HEK293 (cell line): ENCODE measurements around the gene ACTR8.

Source experiments
- CTCF ChIA-PET: fragments of 350-600 bp; formaldehyde crosslinking; extraction: SDS; loops from one replicate; lab custom pipeline; 2021; ENCODE audit warnings: antibody characterized with exemption; lab: Yijun Ruan, JAX
- POLR2A ChIA-PET: fragments of 300-600 bp; formaldehyde crosslinking; extraction: SDS; loops from one replicate; lab custom pipeline; 2020; ENCODE audit warnings: antibody characterized with exemption, inconsistent platforms; lab: Yijun Ruan, JAX
- H3K27ac ChIP-seq: fragments of 200-500 bp; sonication (Bioruptor generic); 2 replicates; pipeline ENCODE4 v1.5.1; 2014; ENCODE audit warnings: low read depth, low read length, control low read depth, inconsistent platforms; ENCODE audit errors: extremely low read depth
- H3K36me3 ChIP-seq, 2 experiments: fragments of 200-500 bp in 1 of 2; sonication (Bioruptor generic) in 1 of 2; 1 replicate in 1 of 2; 2 replicates in 1 of 2; pipeline ENCODE4 v1.5.1; 2014 to 2017; ENCODE audit warnings: inconsistent platforms in 2 of 2, low read length in 2 of 2; ENCODE audit not compliant: control insufficient read depth in 2 of 2, insufficient read depth in 1 of 2
- H3K4me1 ChIP-seq: fragments of 200-500 bp; sonication (Bioruptor generic); 2 replicates; pipeline ENCODE4 v1.5.1; 2014; ENCODE audit warnings: mild to moderate bottlenecking, low read length, inconsistent platforms; ENCODE audit not compliant: control insufficient read depth, insufficient read depth
- H3K4me3 ChIP-seq: 2 replicates; pipeline ENCODE4 v1.5.1; 2011; ENCODE audit warnings: low read depth, mild to moderate bottlenecking, control low read depth, low read length, moderate library complexity
- H3K9me3 ChIP-seq: fragments of 200-500 bp; sonication (Bioruptor generic); 2 replicates; pipeline ENCODE4 v1.5.1; 2014; ENCODE audit warnings: low read depth, low read length, inconsistent platforms; ENCODE audit not compliant: control insufficient read depth, insufficient read depth
- ATF2 ChIP-seq: fragments of 450-650 bp; formaldehyde crosslinking; IDR thresholded peaks from 2 replicates; pipeline ENCODE4 v1.5.1; 2016; ENCODE audit warnings: missing biosample characterization, missing genetic modification characterization, low read depth
- FEZF1 ChIP-seq: fragments of 450-650 bp; formaldehyde crosslinking; IDR thresholded peaks from 2 replicates; pipeline ENCODE4 v1.5.1; 2016; ENCODE audit warnings: missing biosample characterization, missing genetic modification characterization
- HOXC10 ChIP-seq: sonication (generic); formaldehyde crosslinking; IDR thresholded peaks from 2 replicates; pipeline ENCODE4 v1.8.1; 2023; ENCODE audit warnings: mild to moderate bottlenecking, missing genetic modification reagents
- KLF10 ChIP-seq: fragments of 450-650 bp; IDR thresholded peaks from 2 replicates; pipeline ENCODE4 v1.5.1; 2018; ENCODE audit warnings: missing biosample characterization, mild to moderate bottlenecking, missing genetic modification characterization
- KLF8 ChIP-seq: fragments of 450-650 bp; formaldehyde crosslinking; IDR thresholded peaks from 2 replicates; pipeline ENCODE4 v1.5.1; 2016; ENCODE audit warnings: missing biosample characterization, missing genetic modification characterization
- PRDM10 ChIP-seq: fragments of 450-650 bp; formaldehyde crosslinking; IDR thresholded peaks from 2 replicates; pipeline ENCODE4 v1.5.1; 2016; ENCODE audit warnings: missing biosample characterization, missing genetic modification characterization
- ZBTB6 ChIP-seq: fragments of 450-650 bp; formaldehyde crosslinking; IDR thresholded peaks from 2 replicates; pipeline ENCODE4 v1.5.1; 2017; ENCODE audit warnings: missing biosample characterization, missing genetic modification characterization
- ZFP41 ChIP-seq: fragments of 450-650 bp; formaldehyde crosslinking; IDR thresholded peaks from 2 replicates; pipeline ENCODE4 v1.5.1; 2016; ENCODE audit warnings: missing biosample characterization, missing genetic modification characterization, borderline replicate concordance
- ZIC2 ChIP-seq: fragments of 450-650 bp; formaldehyde crosslinking; IDR thresholded peaks from 2 replicates; pipeline ENCODE4 v1.5.1; 2016; ENCODE audit warnings: missing biosample characterization, missing genetic modification characterization
- ZNF121 ChIP-seq: fragments of 450-650 bp; formaldehyde crosslinking; IDR thresholded peaks from 2 replicates; pipeline ENCODE4 v1.5.1; 2016; ENCODE audit warnings: missing biosample characterization, missing genetic modification characterization
- ZNF133 ChIP-seq: fragments of 450-650 bp; formaldehyde crosslinking; IDR thresholded peaks from 2 replicates; pipeline ENCODE4 v1.5.1; 2016; ENCODE audit warnings: missing biosample characterization, missing genetic modification characterization
- ZNF169 ChIP-seq: fragments of 450-650 bp; formaldehyde crosslinking; IDR thresholded peaks from 2 replicates; pipeline ENCODE4 v1.5.1; 2016; ENCODE audit warnings: missing biosample characterization, missing genetic modification characterization
- ZNF175 ChIP-seq: fragments of 450-650 bp; formaldehyde crosslinking; IDR thresholded peaks from 2 replicates; pipeline ENCODE4 v1.5.1; 2016; ENCODE audit warnings: missing biosample characterization, missing genetic modification characterization
- ZNF202 ChIP-seq: fragments of 450-650 bp; formaldehyde crosslinking; IDR thresholded peaks from 2 replicates; pipeline ENCODE4 v1.5.1; 2016; ENCODE audit warnings: missing biosample characterization, missing genetic modification characterization, borderline replicate concordance
- ZNF223 ChIP-seq: fragments of 450-650 bp; formaldehyde crosslinking; IDR thresholded peaks from 2 replicates; pipeline ENCODE4 v1.5.1; 2016; ENCODE audit warnings: missing biosample characterization, missing genetic modification characterization
- ZNF398 ChIP-seq: fragments of 450-650 bp; formaldehyde crosslinking; IDR thresholded peaks from 2 replicates; pipeline ENCODE4 v1.5.1; 2017; ENCODE audit warnings: missing biosample characterization, missing genetic modification characterization
- ZNF404 ChIP-seq: fragments of 450-650 bp; formaldehyde crosslinking; IDR thresholded peaks from 2 replicates; pipeline ENCODE4 v1.5.1; 2017; ENCODE audit warnings: missing biosample characterization, missing genetic modification characterization
- ZNF423 ChIP-seq: fragments of 450-650 bp; formaldehyde crosslinking; IDR thresholded peaks from 2 replicates; pipeline ENCODE4 v1.5.1; 2016; ENCODE audit warnings: missing biosample characterization, missing genetic modification characterization
- ZNF513 ChIP-seq: fragments of 450-650 bp; IDR thresholded peaks from 2 replicates; pipeline ENCODE4 v1.5.1; 2018; ENCODE audit warnings: missing biosample characterization, missing genetic modification characterization
- ZNF521 ChIP-seq: fragments of 450-650 bp; formaldehyde crosslinking; IDR thresholded peaks from 2 replicates; pipeline ENCODE4 v1.5.1; 2017; ENCODE audit warnings: missing biosample characterization, mild to moderate bottlenecking, missing genetic modification characterization
- ZNF558 ChIP-seq: fragments of 450-650 bp; formaldehyde crosslinking; IDR thresholded peaks from 2 replicates; pipeline ENCODE4 v1.5.1; 2016; ENCODE audit warnings: missing biosample characterization, missing genetic modification characterization
- ZNF610 ChIP-seq: fragments of 450-650 bp; formaldehyde crosslinking; IDR thresholded peaks from 2 replicates; pipeline ENCODE4 v1.5.1; 2016; ENCODE audit warnings: missing biosample characterization, missing genetic modification characterization, borderline replicate concordance
- ZNF660 ChIP-seq: fragments of 450-650 bp; IDR thresholded peaks from 2 replicates; pipeline ENCODE4 v1.5.1; 2018; ENCODE audit warnings: missing biosample characterization, mild to moderate bottlenecking, missing genetic modification characterization
- ZNF670 ChIP-seq: fragments of 450-650 bp; formaldehyde crosslinking; IDR thresholded peaks from 2 replicates; pipeline ENCODE4 v1.5.1; 2016; ENCODE audit warnings: missing biosample characterization, missing genetic modification characterization, low read depth

ACTR8 gene

GRCh38 chr3:53887446-53887845, 5.5 kb upstream of the ACTR8 start:
- CTCF ChIA-PET: no interaction called here

GRCh38 chr3:53885239-53885638, 3.3 kb upstream of the ACTR8 start:
- H3K27ac ChIP-seq: no peak overlapping the region
- no peaks in the 10 kb centered on the region; the same call in 1 of the 2 replicates for H3K4me1 ChIP-seq
- CTCF ChIA-PET: no interaction called here
- no peak for TF ChIP-seq HOXC10
- TF ChIP-seq ZNF521 (tag by site-specific recombination): no peak
- TF ChIP-seq ZFP41: no peak
- TF ChIP-seq ZNF558 (tag by site-specific recombination): no peak
- TF ChIP-seq ZNF169: no peak
- TF ChIP-seq ZNF404 (tag by site-specific recombination): no peak
- no peaks in the 10 kb centered on the region for H3K9me3 ChIP-seq
- H3K36me3 ChIP-seq: peaks cover 7 to 62% of the 10 kb centered on the region in 2 experiments
- no peak overlapping the region for H3K4me3 ChIP-seq
- POLR2A ChIA-PET: no interaction called here

More at GRCh38 chr3:53887446-53887845, 5.5 kb upstream of the ACTR8 start:
- no peak overlapping the region for H3K4me3 ChIP-seq
- H3K9me3 ChIP-seq: no peaks in the 10 kb centered on the region
- POLR2A ChIA-PET: no interaction called here
- TF ChIP-seq ZNF223 (tag by site-specific recombination): no peak
- no peak for TF ChIP-seq ZNF660
- TF ChIP-seq PRDM10 (tag by site-specific recombination): no peak
- no peak for TF ChIP-seq ZNF670
- TF ChIP-seq ZNF133 (tag by site-specific recombination): no peak
- TF ChIP-seq ZBTB6: no peak
- no peak for TF ChIP-seq ZNF423 (tag by site-specific recombination)
- TF ChIP-seq ZNF121 (tag by site-specific recombination): no peak
- no peak for TF ChIP-seq KLF10 (tag by site-specific recombination)
- no peak for TF ChIP-seq KLF8
- TF ChIP-seq ZNF610 (tag by site-specific recombination): no peak
- TF ChIP-seq, all 188 proteins: peak for 0
- Histone ChIP-seq H3K27ac (no peak overlapping the region), H3K4me1 (no peaks in the 10 kb centered on the region), H3K36me3 (peaks cover 7 to 54% of the 10 kb centered on the region in 2 experiments)

GRCh38 chr3:53884623-53885022, 2.7 kb upstream of the ACTR8 start:
- Histone ChIP-seq H3K27ac (no peak overlapping the region), H3K4me3 (no peak overlapping the region), H3K9me3 (no peaks in the 10 kb centered on the region), H3K36me3 (peaks cover 7 to 67% of the 10 kb centered on the region in 2 experiments), H3K4me1 (no peaks in the 10 kb centered on the region; the same call in 1 of the 2 replicates)
- ChIA-PET POLR2A (no interaction called here), CTCF (interaction anchor here (0.6 kb wide), 1 partner anchor 54 kb away, joined by 3 read pairs; no protein-coding TSS in a partner anchor)
- TF ChIP-seq ZIC2 (no peak), ZNF202 (tag by site-specific recombination) (no peak), ZNF513 (no peak), ZNF398 (tag by site-specific recombination) (no peak), ZNF175 (tag by site-specific recombination) (no peak), ATF2 (tag by site-specific recombination) (no peak), FEZF1 (no peak)
